Epidermal melanocyte (primary cell): ENCODE measurements around the gene ALPK1.
A peak's percentile ranks its signal among the peaks of the same experiment; 100 is the strongest.

Experiments used
- DNase-seq: peaks from one replicate; pipeline ENCODE4 v3.0.0; 2011; ENCODE audit warnings: low spot score; ENCODE audit not compliant: insufficient read length

The ALPK1 gene

DNA sequence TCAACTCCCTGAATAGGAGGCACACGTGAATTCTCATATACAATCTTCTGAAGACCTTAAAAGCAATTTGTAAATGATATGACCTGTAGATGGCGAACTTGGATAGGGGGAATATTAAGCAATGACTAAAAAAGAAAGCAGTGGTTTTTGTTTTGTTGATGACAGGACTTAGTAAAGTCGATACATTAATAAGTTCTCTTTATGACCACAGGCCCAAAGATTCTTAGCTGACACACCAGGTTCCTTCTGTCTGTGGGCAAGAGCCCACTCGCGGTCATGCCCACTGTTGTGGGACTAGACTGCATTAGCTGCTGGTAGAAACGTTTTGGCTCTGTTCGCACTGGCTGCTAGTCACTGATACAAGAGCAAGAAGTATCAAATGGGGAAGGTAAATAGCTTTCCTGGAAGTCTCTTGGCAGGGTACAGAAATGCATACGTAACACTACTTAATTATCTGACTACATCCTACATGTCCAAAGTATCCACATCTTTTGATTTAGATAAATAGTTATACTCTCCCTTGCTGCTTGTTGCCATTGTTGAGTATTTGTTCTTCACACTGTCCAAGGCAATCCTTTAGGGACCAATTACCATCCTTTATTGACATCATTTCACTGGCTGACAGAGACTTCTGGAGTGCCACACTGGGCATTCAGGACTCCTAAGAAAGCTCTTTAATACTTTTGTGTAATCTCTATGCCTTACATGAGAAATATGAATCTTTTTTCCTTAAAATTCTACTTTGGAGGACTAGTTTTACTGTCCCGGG lies 31.0 kb downstream of the ALPK1 start:
- DNase-seq, result no peak

DNA sequence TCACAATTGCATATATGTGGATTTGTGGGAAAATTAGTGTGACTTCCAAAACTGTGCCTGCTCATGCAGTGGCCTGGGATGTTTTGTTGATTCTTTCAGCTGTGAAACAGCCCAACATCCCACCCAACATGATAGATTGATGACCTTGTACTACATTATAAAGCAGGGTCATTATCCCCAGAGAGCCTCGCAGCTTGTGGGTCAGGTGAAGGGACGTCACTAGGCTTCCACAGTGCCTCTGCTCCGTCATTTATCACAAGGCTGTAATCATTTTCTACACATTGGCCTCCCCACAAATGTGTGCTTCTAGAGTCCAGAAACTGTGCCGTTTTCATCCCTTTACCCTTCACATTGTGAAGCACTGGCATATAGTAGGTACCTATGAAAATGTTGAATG lies 31.6 kb downstream of the ALPK1 start:
- no peak for DNase-seq

DNA sequence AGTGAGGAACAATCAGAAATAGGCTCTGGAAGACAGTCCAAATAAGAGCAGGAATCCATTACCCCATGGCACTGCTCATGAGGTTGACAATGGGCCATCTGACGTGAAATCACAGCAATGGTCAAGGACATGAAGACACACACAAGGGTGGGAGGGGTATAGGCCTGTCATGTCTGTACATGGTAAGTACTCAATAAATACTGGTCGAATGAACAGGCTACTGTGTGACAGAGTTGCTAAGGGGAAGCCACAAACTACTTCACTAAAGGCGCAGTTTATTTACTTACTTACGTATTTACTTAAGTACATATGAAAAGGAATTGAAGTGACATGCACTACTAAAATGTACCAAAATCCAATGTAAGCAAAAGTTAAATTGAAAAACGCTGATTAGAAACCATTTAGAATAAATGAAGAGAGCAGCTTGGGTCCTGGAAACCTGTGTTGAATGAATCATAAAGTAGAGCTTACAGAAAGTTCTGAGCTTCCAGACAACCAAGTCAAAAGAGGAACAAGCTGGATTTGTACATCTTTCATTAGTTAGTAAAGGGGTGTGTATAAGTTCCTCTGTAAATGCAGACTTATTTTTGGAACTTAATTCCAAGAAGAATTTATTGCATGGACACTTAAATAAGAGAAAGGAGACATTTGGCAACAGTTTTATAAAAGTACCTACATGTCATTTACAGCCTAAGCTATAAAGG lies 32.7 kb downstream of the ALPK1 start:
- DNase-seq, result no peak

DNA sequence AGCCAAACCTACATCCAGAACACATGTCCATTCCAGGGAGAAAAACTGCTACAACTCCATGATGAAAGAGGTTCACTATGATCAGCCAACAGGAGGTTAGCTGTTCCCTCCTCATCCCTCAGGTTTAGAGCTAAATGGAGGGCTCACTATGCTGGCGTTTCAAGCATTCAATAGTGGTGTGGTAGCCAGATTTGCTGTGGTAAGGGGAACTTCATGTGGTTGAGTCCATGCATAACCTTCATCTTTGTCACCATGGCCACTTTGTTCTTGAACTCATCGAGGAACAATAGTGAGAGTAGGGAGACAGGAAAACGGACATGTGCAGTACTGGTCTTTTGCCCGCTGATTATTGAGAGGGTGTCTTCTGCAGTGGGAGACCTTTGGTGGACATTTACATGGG lies 33.8 kb downstream of the ALPK1 start:
- DNase-seq, result no peak

DNA sequence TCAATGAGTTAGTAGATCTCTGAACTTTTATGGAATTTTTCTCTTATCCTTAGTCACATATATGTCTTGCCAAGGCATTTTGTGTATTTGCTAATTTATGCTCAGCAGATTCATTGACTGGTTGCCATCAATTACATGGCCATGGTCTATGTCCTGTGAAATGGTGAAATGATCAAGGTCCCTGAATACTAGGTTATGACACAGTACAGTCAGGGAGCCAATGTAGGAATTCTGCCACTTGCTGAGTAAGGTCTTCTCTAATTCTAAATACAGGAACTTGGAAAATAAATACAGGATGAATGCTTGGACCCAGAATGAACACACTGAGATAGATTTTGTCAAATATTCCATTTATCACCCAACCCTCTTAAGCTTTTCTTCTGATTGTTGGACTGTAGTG lies 35.2 kb downstream of the ALPK1 start:
- no peak for DNase-seq

DNA sequence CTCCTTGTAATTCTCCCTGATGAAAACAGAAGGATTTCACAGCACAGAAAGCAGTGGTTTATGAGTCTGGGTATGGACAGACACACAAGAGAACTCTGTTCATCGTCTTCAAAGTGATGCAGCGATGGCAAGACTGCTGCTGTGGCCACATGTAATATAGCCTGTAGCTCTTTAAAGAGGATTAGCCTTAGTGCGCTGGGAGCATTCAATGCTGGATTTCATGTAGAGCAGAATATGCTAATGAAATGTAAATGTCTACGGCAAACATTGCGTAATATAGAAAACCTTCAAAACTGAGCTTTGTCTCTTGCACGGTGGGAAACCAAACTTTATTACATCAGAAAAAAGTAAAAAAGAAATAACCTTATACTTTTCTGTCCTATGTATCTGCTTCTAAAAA lies 42.9 kb downstream of the ALPK1 start:
- DNase-seq, result no peak

DNA sequence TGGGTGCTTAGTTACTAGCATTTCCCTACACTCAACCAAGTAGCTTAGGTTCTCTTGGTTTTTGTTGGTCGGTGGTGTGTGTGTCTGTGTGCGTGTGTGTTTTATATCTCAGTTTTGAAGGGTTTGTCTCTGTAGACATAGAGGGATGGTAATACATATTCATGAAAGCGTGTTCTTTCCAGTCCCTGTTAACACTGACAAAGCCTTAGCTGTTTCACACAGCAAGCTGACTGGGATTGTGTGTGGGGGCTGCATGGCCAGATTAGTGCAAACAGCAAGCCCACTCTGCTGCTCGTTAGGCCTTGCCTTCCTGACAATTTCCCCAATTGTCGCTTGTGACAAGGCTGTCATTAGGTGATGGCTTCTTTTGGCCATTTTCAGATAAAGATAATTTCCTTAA lies 43.9 kb downstream of the ALPK1 start:
- DNase-seq, result no peak

DNA sequence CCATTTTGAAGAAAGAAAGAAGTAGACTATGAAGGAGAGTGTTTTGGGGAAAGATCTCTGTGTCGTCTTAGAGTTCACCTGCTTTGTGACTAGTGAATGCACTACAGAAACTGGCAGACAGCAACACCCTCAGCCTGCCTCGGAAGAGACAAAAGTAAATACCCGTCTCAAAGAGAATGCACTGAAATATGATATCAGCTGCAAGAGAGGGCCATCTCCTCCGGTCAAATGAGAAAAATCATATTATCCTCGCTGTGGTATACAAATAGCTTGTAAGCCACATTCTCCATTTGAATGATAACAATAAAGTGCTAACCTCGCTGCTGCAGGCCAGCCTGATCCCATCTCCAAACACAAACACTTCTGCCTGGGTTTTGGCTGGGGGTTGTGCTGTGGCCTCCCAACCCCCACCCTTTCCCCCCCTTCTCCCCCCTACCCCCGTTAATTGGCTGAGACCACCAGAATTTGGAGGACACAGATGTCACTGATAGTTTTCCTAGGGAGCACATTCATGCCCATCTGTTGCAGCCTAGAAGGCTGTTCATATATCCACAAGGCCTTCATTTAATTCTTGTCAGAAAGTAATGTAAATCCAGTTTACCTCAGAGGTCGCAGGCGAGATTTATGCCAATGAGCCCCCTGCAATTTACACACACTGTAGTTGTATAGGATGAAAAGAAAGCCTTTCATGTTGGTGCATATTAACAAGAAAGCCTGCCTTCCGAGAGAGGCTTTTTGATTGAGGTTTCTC lies 46.3 kb downstream of the ALPK1 start:
- no peak for DNase-seq

DNA sequence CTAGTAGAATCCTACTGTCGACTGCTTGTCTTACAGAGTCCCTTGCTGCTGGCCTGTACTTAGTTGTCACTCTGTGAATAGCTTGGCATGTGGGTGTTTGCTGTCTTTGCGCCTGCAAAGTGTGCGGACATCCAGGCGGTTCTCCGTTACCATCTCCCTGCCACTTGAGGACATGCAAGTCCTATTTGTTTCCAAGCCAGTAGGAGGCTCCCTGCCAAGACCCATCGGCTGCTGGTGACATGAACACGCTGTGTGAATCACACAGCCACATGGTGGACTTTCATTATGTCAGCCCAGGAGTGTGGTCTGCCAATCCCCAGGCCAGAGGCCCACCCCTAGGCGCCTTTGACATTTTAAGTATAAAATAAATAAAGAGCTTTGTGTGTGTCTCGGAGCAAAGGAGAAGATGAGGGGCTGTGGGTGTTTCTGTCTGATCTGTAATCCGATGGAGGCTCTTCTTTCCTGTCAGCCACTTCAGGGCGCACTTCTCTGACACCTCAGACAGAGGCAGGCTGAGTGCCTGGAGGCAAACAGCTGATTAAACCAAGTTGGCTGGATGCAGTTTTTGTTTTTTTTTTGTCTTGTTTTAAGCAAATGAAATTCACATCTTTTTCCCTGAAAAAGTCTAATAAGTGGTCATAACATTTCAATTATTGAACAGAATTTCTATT lies 51.5 kb downstream of the ALPK1 start:
- peak; percentile 75 for DNase-seq

DNA sequence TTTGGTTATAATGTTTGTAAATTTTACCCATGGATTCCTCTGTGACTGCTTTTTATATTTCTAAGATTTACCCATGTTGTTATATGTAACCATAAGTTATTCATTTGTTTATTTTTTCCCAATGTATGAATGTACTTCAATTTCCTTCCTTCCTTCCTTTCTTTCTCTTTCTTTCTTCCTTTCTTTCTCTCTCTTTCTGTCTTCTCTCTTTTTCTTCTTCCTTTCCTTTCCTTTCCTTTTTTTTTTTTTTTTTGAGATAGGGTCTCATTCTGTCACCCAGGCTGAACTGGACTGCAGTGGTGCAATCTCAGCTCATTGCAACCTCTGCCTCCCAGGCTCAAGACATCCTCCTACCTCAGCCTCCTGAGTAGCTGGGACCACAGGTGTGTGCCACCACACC lies 55.6 kb downstream of the ALPK1 start:
- no peak for DNase-seq

DNA sequence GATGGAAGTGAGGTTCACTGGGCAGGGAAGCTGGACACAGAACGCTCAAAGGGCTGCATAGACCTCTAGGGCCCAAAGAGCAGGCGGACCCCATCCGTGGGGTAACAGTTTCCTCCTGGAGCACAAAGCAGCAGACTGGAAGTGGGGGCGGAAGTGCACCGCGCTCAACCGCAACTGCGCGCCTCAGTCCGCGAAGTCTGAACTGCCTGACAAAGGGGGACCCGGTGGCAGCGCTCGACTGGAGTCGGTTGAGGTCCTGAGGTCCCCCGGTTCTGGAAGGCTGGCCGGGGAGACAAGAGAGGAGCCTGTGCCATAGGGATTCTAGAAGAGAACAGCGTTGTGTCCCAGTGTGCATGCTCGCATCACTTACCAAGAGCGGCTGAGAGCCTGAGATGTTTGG lies 58.5 kb downstream of the ALPK1 start:
- DNase-seq, result no peak

DNA sequence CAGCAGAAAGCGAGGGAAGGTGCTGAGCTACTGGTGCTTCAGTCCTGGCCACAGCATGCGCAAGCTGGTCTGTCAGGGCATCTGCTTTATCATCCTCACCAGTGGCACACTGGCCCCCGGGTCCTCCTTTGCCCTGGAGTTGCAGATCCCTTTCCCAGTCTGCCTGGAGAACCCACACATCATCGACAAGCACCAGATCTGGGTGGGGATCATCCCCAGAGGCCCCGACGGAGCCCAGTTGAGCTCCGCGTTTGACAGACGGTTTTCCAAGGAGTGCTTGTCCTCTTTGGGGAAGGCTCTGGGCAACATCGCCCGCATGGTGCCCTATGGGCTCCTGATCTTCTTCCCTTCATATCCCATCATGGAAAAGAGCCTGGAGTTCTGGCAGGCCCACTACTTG lies 60.3 kb downstream of the ALPK1 start:
- no peak for DNase-seq

DNA sequence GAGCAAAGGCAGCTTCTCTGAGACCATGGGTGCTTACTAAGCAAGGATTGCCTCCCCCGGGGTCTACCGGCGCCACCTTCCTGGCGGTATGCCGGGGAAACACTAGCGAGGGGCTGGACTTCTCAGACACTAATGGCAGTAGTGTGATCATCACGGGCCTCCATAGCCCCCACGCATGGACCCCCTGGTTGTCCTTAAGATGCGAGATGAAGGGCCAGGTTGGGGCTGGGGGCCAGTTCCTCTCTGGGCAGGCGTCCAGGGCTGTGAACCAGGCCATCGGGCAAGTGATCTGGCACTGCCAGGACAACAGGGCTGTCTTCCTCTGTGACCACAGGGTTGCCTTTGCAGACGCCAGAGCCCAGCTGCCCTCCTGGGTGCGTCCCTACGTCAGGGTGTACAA lies 60.7 kb downstream of the ALPK1 start:
- DNase-seq, result no peak

DNA sequence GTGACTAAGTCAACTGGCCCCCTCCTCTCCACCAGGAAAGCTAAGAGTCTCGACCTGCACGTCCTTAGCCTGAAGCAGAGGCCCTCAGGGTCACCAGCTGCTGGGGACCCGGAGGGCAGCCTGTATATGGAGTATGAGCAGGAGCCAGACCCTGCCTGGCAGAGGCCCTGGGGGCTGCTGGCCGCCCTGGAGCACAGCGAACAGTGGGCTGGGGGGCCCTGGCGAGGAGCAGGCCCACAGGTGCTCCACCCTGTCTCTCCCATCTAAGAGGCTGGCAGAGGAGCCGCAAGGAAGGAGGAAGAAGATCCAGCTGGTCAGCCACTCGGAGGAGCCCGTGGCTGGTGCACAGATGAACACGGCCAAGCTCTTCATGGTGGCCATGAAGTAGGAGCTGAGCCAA lies 61.2 kb downstream of the ALPK1 start:
- no peak for DNase-seq

DNA sequence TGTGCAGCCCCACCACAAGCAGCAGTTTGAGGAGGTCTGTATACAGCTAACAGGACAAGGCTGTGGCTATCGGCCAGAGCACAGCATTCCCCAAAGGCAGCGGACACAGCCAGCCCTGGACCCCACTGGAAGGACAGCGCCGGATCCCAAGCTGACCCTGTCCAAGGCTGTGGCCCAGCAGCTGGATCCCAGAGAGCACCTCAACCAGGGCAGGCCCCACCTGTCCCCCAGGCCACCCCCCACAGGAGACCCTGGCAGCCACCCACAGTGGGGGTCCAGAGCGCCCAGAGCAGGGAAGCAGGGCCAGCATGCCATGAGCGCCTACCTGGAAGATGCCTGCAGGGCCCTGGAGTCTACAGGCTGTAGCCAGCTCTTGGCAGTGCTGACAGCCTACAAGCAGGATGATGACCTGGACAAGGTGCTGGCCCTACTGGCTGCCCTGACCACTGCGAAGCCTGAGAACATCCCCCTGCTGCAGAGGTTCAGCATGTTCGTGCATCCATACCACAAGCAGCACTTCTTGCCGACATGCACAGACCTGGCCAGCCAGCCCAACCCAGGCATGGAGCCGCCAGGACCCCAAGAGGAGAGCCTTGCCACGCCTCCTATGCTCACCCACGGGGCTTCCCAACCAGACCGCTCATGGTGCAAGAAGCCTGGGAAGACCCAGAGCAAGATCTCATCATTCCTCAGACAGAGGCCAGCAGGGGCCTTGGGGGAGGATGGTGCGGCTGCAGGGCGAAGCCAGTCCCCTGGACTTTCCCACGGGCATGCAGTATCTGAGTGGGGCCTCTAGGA lies 62.0 kb downstream of the ALPK1 start:
- no peak for DNase-seq

DNA sequence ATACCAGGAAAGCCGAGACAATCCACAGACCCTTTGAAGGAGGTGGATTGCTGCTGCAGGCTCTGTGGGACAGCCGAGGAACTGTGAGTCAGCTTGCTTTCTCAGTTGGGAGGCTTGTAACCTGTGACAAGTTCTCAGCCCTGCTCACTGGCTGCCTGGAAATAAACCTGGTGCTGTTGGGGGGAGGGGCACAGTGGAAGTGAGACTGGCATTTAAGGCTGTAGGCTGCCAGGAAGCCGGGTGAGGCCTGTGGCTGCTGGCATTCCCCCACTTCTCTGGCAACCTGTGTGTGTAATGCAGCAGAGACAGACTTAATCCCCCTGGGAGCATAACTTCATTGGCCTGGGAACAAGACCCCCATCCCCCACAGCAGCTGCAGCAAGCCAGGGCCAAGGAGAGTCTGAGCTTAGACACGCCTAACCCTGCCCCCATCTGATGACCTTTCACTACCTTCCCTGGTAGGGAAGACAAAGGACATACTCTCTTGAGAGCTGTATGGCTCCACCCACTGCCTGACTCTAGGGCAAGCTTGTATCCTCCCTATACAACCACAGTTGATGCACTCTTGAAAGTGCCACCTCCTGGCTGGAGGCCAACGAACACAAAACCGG lies 64.1 kb downstream of the ALPK1 start:
- DNase-seq, result no peak

DNA sequence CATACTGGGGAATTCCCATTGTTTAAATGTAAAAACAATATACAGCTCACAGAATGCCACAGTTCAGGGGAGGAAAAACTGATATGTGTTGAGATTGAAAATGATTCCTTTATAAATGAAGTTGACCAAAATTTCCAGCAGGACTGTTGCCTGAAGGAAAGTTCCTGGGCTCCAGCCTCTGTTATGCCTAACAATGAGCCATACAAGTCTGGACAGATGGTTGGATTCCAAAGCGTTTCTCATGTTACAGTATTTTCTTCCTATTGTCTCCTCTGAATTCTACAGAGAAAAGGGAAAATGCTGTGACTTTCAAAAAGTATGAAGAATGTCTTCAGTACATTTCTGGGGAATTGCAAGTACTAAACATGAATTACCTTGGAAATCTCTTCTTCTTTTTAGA lies 73.3 kb downstream of the ALPK1 start:
- DNase-seq, result no peak

DNA sequence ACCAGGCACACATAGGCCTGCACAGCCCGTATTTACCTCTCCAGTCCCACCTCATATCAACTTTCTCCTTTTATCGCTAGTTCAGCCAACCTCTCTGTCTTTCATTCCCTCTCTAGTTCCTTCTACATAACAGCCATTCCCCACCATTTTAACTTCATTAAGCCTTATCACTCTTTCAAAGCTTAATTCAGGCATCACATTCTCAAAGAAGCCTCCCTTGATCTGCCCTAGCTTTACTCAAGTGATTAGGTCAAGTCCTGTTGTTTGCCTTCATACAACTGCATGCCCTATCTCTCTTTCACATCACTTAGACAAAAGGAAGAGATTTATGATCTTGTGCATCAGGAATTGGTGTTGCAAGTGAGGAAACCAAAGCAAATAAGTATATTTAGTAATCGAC lies 74.2 kb downstream of the ALPK1 start:
- no peak for DNase-seq

DNA sequence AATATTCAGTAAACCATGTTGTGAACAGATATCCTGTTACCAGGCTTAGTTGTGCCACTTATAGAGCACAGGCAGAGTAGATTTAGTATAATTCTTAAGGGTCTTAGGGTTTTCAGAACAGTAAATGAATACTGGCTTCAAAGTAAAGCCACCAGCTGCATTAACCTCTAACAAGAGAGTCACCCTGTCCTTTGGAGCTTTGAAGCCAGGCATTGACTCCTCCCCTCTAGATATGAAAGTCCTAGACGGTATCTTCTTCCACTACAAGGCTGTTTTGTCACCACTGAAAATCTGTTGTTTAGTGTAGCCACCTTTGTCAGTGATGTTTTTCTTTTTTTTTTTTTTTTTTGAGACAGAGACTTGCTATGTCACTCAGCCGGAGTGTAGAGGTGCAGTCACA lies 77.7 kb downstream of the ALPK1 start:
- no peak for DNase-seq

DNA sequence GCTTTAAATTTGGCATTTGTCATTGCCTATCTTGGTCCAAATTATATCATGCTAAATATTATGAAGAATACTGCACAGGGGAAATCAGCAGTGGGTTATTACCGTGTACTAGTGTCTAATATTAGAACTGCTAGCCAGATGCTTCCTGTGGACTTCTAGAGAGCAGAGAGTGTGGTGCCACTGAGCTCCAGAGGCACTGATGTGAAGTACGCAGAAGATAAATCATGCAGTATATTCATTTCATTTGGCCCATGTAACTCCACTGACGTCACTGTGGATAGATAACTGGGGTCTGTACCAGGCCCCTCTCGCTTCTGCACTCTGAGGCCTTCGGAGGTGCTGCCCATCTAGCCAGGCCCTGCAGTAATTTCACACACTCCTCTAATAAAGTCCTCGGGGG lies 80.0 kb downstream of the ALPK1 start:
- no peak for DNase-seq
